ENCODE results near the gene ABCA4. TPM values are rescaled to one million over a fixed set of nuclear protein-coding genes. Genes with fewer than 3 reads are reported as not detected.
A peak's percentile ranks its signal among the peaks of the same experiment; 100 is the strongest.

The ABCA4 gene
- total RNA-seq, 2 donors from 2014 or later: not detected

- H3K27ac Mint-ChIP-seq: no peak overlapping the region
- peaks cover 4 to 7% of the 10 kb centered on the region in 2 donors for H3K9me3 Mint-ChIP-seq
- ATAC-seq: no peak
- DNase-seq (ENCODE audit: low spot score in 2 of 2): no peak
- peaks cover 0 to 7% of the 10 kb centered on the region in 2 donors for H3K36me3 Mint-ChIP-seq
Observed at GRCh38 chr1:94130851-94131595, 10.1 kb upstream of the ABCA4 start.

GRCh38 chr1:94126651-94127050 is 5.7 kb upstream of the ABCA4 start:
- no peaks in the 10 kb centered on the region for H3K9me3 Mint-ChIP-seq
- DNase-seq (ENCODE audit: low spot score in 2 of 2) (no peak), ATAC-seq (no peak)
- H3K27ac Mint-ChIP-seq: no peak overlapping the region
- no peaks in the 10 kb centered on the region for H3K36me3 Mint-ChIP-seq

GRCh38 chr1:94125551-94126514 is 4.9 kb upstream of the ABCA4 start:
- Mint-ChIP-seq H3K9me3 (no peaks in the 10 kb centered on the region), H3K36me3 (no peaks in the 10 kb centered on the region), H3K27ac (no peak overlapping the region)
- ATAC-seq (no peak), DNase-seq (ENCODE audit: low spot score in 2 of 2) (no peak)

- ATAC-seq: no peak
- Mint-ChIP-seq H3K9me3 (no peaks in the 10 kb centered on the region), H3K36me3 (no peaks in the 10 kb centered on the region), H3K27ac (no peak overlapping the region)
- DNase-seq (ENCODE audit: low spot score in 2 of 2): no peak
Observed at GRCh38 chr1:94124538-94124937, 3.6 kb upstream of the ABCA4 start.

- Mint-ChIP-seq H3K9me3 (no peaks in the 10 kb centered on the region), H3K36me3 (no peaks in the 10 kb centered on the region), H3K27ac (no peak overlapping the region)
- DNase-seq (ENCODE audit: low spot score in 2 of 2) (no peak), ATAC-seq (no peak)
Observed at GRCh38 chr1:94122201-94122970, 1.4 kb upstream of the ABCA4 start.

GRCh38 chr1:94121411-94121821 is 468 bp upstream of the ABCA4 start:
- no peak for ATAC-seq
- Mint-ChIP-seq H3K9me3 (no peaks in the 10 kb centered on the region), H3K27ac (no peak overlapping the region), H3K36me3 (no peaks in the 10 kb centered on the region)
- DNase-seq (ENCODE audit: low spot score in 2 of 2): no peak

GRCh38 chr1:94120570-94120901 is 412 bp downstream of the ABCA4 start:
- no peaks in the 10 kb centered on the region for H3K36me3 Mint-ChIP-seq
- H3K9me3 Mint-ChIP-seq: no peaks in the 10 kb centered on the region
- no peak for ATAC-seq
- DNase-seq (ENCODE audit: low spot score in 2 of 2): no peak
- no peak overlapping the region for H3K27ac Mint-ChIP-seq

- no peaks in the 10 kb centered on the region for H3K36me3 Mint-ChIP-seq
- no peaks in the 10 kb centered on the region for H3K9me3 Mint-ChIP-seq
- ATAC-seq (no peak), DNase-seq (ENCODE audit: low spot score in 2 of 2) (no peak)
- peak overlapping the region in 1 of 2 donors; percentile 7 for H3K27ac Mint-ChIP-seq
Observed at GRCh38 chr1:94119796-94120569, 965 bp downstream of the ABCA4 start.

- H3K36me3 Mint-ChIP-seq: no peaks in the 10 kb centered on the region
- no peaks in the 10 kb centered on the region for H3K9me3 Mint-ChIP-seq
- H3K27ac Mint-ChIP-seq: peak overlapping the region in 1 of 2 donors; percentile 7
- no peak for ATAC-seq
- no peak for DNase-seq (ENCODE audit: low spot score in 2 of 2)
Observed at GRCh38 chr1:94119306-94119705, 1.6 kb downstream of the ABCA4 start.

GRCh38 chr1:94118471-94118870 is 2.5 kb downstream of the ABCA4 start:
- no peak for ATAC-seq
- no peak overlapping the region for H3K27ac Mint-ChIP-seq
- no peaks in the 10 kb centered on the region for H3K36me3 Mint-ChIP-seq
- no peaks in the 10 kb centered on the region for H3K9me3 Mint-ChIP-seq
- DNase-seq (ENCODE audit: low spot score in 2 of 2): no peak

GRCh38 chr1:94118013-94118412 is 2.9 kb downstream of the ABCA4 start:
- ATAC-seq (no peak), DNase-seq (ENCODE audit: low spot score in 2 of 2) (no peak)
- Mint-ChIP-seq H3K27ac (no peak overlapping the region), H3K9me3 (no peaks in the 10 kb centered on the region), H3K36me3 (no peaks in the 10 kb centered on the region)

GRCh38 chr1:94117259-94117851 is 3.6 kb downstream of the ABCA4 start:
- no peaks in the 10 kb centered on the region for H3K36me3 Mint-ChIP-seq
- H3K27ac Mint-ChIP-seq: no peak overlapping the region
- ATAC-seq (no peak), DNase-seq (ENCODE audit: low spot score in 2 of 2) (no peak)
- no peaks in the 10 kb centered on the region for H3K9me3 Mint-ChIP-seq

GRCh38 chr1:94115900-94116436 is 5.0 kb downstream of the ABCA4 start:
- H3K9me3 Mint-ChIP-seq: no peaks in the 10 kb centered on the region
- H3K27ac Mint-ChIP-seq: no peak overlapping the region
- DNase-seq (ENCODE audit: low spot score in 2 of 2) (no peak), ATAC-seq (no peak)
- H3K36me3 Mint-ChIP-seq: no peaks in the 10 kb centered on the region

- H3K9me3 Mint-ChIP-seq: no peaks in the 10 kb centered on the region
- H3K27ac Mint-ChIP-seq: no peak overlapping the region
- H3K36me3 Mint-ChIP-seq: no peaks in the 10 kb centered on the region
- ATAC-seq: no peak
- DNase-seq (ENCODE audit: low spot score in 2 of 2): no peak
Observed at GRCh38 chr1:94115254-94115899, 5.6 kb downstream of the ABCA4 start.

- H3K27ac Mint-ChIP-seq: no peak overlapping the region
- DNase-seq (ENCODE audit: low spot score in 2 of 2) (no peak), ATAC-seq (no peak)
- no peaks in the 10 kb centered on the region for H3K36me3 Mint-ChIP-seq
- H3K9me3 Mint-ChIP-seq: no peaks in the 10 kb centered on the region
Observed at GRCh38 chr1:94113589-94114226, 7.2 kb downstream of the ABCA4 start.
